ENCODE measurements around the gene LHPP. TPM values are rescaled to one million over a fixed set of nuclear protein-coding genes. Genes with fewer than 3 reads are reported as not detected.

LHPP gene
- total RNA-seq, 2 experiments from 2014 or later: 15.3 to 19.6 TPM

DNA sequence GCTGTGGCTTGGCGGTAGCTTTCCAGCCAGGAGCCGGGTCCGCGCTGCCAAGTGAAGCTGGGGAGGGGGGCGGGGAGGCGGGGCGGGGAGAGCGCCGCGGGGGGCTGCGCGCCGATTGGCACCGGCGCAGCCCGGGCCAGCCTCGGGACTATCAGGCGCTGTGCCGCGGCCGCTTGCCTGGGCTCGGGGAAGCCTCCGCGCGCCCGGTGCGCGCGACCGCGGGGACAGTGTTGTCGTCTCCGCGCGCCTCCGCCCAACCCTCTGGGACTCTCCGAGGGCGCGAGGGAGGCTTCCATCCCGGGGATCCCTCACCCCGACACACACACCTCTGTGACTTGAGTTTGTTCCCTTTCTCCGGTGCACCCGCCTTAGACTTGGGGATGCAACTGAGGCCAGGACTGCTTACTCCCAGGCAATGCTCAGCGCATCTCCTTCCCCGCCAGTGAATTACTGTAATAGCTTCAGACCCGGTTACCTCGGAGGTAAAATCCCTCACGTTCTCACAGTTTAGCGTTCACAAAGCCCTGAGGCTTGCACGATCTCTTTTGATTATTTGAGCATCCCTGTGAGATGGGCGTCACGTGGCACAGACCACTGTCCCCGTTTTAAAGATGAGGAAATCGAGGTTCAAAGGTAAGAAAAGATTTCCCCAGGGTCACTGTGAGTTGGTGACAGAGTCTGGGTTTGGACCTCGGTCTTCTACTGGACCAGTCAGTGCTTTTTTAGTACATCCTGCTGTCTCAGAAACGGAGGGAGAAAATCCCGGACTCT lies 11.4 kb upstream of the LHPP start, which contains the start of gene NKX1-2:
NKX1-2 (minus strand) TSS at position 24 of the 771 bp plus-strand sequence. CDS start 92 bp downstream, outside the sequence.
- Histone ChIP-seq H3K4me3 (ENCODE audit: low read length) (no peak within 1 kb of the TSS), H3K27me3 (ENCODE audit: control insufficient read depth in 1 of 2, insufficient read depth in 2 of 2, low read length in 2 of 2) (peaks cover 64 to 89% of the 10 kb centered on the region in 2 experiments), H3K27ac (ENCODE audit: low read depth in 1 of 2, low read length in 2 of 2) (no peak within 1 kb of the TSS), H3K9me3 (ENCODE audit: control insufficient read depth in 1 of 2, insufficient read depth in 1 of 2, low read length in 2 of 2) (peaks cover 0 to 12% of the 10 kb centered on the region in 2 experiments), H3K4me1 (ENCODE audit: insufficient read depth, low read length) (peaks cover 24% of the 10 kb centered on the region), H3K36me3 (ENCODE audit: insufficient read depth, low read length) (no peaks in the 10 kb centered on the region)
- ChIA-PET CTCF (no interaction called here), POLR2A (no interaction called here)
- DNase-seq: no peak
- no peaks in the 10 kb centered on the region for H3K9me3 Mint-ChIP-seq
- H3K4me1 Mint-ChIP-seq (ENCODE audit: low read depth): peaks cover 20% of the 10 kb centered on the region
- no peaks in the 10 kb centered on the region for H3K36me3 Mint-ChIP-seq (ENCODE audit: low read depth)
- H3K27ac Mint-ChIP-seq: no peak within 1 kb of the TSS
- H3K27me3 Mint-ChIP-seq: peaks cover 85% of the 10 kb centered on the region
- intact Hi-C loops (cut with DNase I, micrococcal nuclease): no loop called here
- TF ChIP-seq, protein P1, sequence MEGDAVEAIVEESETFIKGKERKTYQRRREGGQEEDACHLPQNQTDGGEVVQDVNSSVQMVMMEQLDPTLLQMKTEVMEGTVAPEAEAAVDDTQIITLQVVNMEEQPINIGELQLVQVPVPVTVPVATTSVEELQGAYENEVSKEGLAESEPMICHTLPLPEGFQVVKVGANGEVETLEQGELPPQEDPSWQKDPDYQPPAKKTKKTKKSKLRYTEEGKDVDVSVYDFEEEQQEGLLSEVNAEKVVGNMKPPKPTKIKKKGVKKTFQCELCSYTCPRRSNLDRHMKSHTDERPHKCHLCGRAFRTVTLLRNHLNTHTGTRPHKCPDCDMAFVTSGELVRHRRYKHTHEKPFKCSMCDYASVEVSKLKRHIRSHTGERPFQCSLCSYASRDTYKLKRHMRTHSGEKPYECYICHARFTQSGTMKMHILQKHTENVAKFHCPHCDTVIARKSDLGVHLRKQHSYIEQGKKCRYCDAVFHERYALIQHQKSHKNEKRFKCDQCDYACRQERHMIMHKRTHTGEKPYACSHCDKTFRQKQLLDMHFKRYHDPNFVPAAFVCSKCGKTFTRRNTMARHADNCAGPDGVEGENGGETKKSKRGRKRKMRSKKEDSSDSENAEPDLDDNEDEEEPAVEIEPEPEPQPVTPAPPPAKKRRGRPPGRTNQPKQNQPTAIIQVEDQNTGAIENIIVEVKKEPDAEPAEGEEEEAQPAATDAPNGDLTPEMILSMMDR (IDR thresholded peaks at IDR 0.05): no peak
- H3K4me3 Mint-ChIP-seq: peak within 1 kb of the TSS; percentile 49
- no peak for ATAC-seq (ENCODE audit: poor library complexity)

DNA sequence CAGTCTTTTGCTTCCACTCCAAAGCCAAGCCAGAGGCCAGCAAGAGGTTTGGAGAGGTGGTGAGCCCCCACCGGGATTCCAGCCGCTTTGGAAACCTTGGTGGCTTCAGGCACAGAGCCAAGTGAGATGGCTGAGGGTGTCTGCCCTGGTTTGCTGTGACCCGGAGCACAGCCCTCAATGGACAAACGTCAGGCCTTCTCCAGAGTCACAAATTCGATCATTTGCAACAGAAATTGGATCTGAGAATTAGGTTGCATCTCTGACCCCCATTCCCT lies 10.9 kb upstream of the LHPP start:
- Histone ChIP-seq H3K9me3 (ENCODE audit: control insufficient read depth in 1 of 2, insufficient read depth in 1 of 2, low read length in 2 of 2) (peaks cover 0 to 12% of the 10 kb centered on the region in 2 experiments), H3K27me3 (ENCODE audit: control insufficient read depth in 1 of 2, insufficient read depth in 2 of 2, low read length in 2 of 2) (peaks cover 67 to 89% of the 10 kb centered on the region in 2 experiments), H3K4me1 (ENCODE audit: insufficient read depth, low read length) (peaks cover 24% of the 10 kb centered on the region), H3K36me3 (ENCODE audit: insufficient read depth, low read length) (no peaks in the 10 kb centered on the region), H3K27ac (ENCODE audit: low read depth in 1 of 2, low read length in 2 of 2) (no peak overlapping the region), H3K4me3 (ENCODE audit: low read length) (no peak overlapping the region)
- no peaks in the 10 kb centered on the region for H3K36me3 Mint-ChIP-seq (ENCODE audit: low read depth)
- H3K27me3 Mint-ChIP-seq: peaks cover 85% of the 10 kb centered on the region
- ATAC-seq (ENCODE audit: poor library complexity): no peak
- H3K9me3 Mint-ChIP-seq: no peaks in the 10 kb centered on the region
- TF ChIP-seq, protein P1 (IDR thresholded peaks at IDR 0.05): no peak
- no peak overlapping the region for H3K27ac Mint-ChIP-seq
- POLR2A ChIA-PET: no interaction called here
- H3K4me1 Mint-ChIP-seq (ENCODE audit: low read depth): peaks cover 20% of the 10 kb centered on the region
- no peak for DNase-seq
- intact Hi-C loops (cut with DNase I, micrococcal nuclease): no loop called here
- H3K4me3 Mint-ChIP-seq: no peak overlapping the region
- CTCF ChIA-PET: no interaction called here

DNA sequence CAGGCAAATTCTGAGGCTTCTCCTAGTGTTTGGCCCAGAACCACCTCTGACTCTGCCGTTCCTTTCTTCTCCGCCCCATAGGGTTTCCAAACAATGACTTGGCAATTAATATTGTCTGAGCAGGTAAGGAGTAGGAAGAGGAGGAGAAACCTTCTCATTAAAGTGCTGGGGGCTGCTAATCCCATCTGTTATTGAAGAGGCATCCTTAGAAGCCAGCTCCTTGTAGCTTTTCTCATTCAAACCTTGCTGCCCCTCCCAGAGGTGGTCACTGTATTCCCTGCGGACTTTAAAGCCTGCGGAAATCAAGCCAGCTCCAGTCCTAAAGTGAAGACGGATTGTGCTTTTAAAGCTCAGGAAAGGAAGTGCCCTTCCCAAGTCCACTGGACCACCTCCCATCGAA lies 10.3 kb upstream of the LHPP start:
- Mint-ChIP-seq H3K36me3 (ENCODE audit: low read depth) (no peaks in the 10 kb centered on the region), H3K27me3 (peaks cover 85% of the 10 kb centered on the region), H3K4me1 (ENCODE audit: low read depth) (peaks cover 20% of the 10 kb centered on the region), H3K27ac (no peak overlapping the region), H3K4me3 (no peak overlapping the region), H3K9me3 (no peaks in the 10 kb centered on the region)
- CTCF ChIA-PET: no interaction called here
- Histone ChIP-seq H3K36me3 (ENCODE audit: insufficient read depth, low read length) (no peaks in the 10 kb centered on the region), H3K27ac (ENCODE audit: low read depth in 1 of 2, low read length in 2 of 2) (no peak overlapping the region), H3K4me3 (ENCODE audit: low read length) (no peak overlapping the region), H3K9me3 (ENCODE audit: control insufficient read depth in 1 of 2, insufficient read depth in 1 of 2, low read length in 2 of 2) (peaks cover 0 to 12% of the 10 kb centered on the region in 2 experiments), H3K4me1 (ENCODE audit: insufficient read depth, low read length) (peaks cover 24% of the 10 kb centered on the region), H3K27me3 (ENCODE audit: control insufficient read depth in 1 of 2, insufficient read depth in 2 of 2, low read length in 2 of 2) (peaks cover 73 to 84% of the 10 kb centered on the region in 2 experiments)
- TF ChIP-seq, protein P1 (IDR thresholded peaks at IDR 0.05): no peak
- DNase-seq (no peak), ATAC-seq (ENCODE audit: poor library complexity) (no peak)
- POLR2A ChIA-PET: no interaction called here
- intact Hi-C loops (cut with DNase I, micrococcal nuclease): no loop called here

Data from CD4-positive, alpha-beta T cell (primary cell).